Hematopoietic multipotent progenitor cell treated with erythropoietin and hydrocortisone succinate and interleukin-3 and kit ligand, for 8 days (in vitro differentiated cells): ENCODE data around the gene MAP3K4.

Source experiments
- DNase-seq: peaks from one replicate; pipeline ENCODE4 v3.0.0-alpha.2; 2015

The MAP3K4 gene

GRCh38 chr6:161001421-161001820, 9.9 kb downstream of the MAP3K4 start:
- DNase-seq, result peak; percentile 27

- no peak for DNase-seq
Observed at GRCh38 chr6:161003336-161003735, 11.8 kb downstream of the MAP3K4 start.

- DNase-seq, result no peak
Observed at GRCh38 chr6:161008245-161008644, 16.7 kb downstream of the MAP3K4 start.

GRCh38 chr6:161009991-161010390, 18.4 kb downstream of the MAP3K4 start:
- no peak for DNase-seq

- DNase-seq, result no peak
Observed at GRCh38 chr6:161010418-161010817, 18.8 kb downstream of the MAP3K4 start.

GRCh38 chr6:161011492-161012480, 20.2 kb downstream of the MAP3K4 start:
- DNase-seq, result no peak

GRCh38 chr6:161013695-161014094, 22.1 kb downstream of the MAP3K4 start:
- DNase-seq, result peak; percentile 49

GRCh38 chr6:161017766-161018564, 26.4 kb downstream of the MAP3K4 start:
- DNase-seq, result no peak

- DNase-seq, result no peak
Observed at GRCh38 chr6:161019324-161019839, 27.8 kb downstream of the MAP3K4 start.

- DNase-seq, result no peak
Observed at GRCh38 chr6:161021543-161021942, 30.0 kb downstream of the MAP3K4 start.

- no peak for DNase-seq
Observed at GRCh38 chr6:161021998-161022743, 30.6 kb downstream of the MAP3K4 start.

- no peak for DNase-seq
Observed at GRCh38 chr6:161023316-161023715, 31.7 kb downstream of the MAP3K4 start.

- no peak for DNase-seq
Observed at GRCh38 chr6:161024364-161024920, 32.9 kb downstream of the MAP3K4 start.

- DNase-seq, result no peak
Observed at GRCh38 chr6:161027385-161027784, 35.8 kb downstream of the MAP3K4 start.

- no peak for DNase-seq
Observed at GRCh38 chr6:161029195-161029809, 37.7 kb downstream of the MAP3K4 start.

- no peak for DNase-seq
Observed at GRCh38 chr6:161031721-161032495, 40.3 kb downstream of the MAP3K4 start.

GRCh38 chr6:161033667-161034066, 42.1 kb downstream of the MAP3K4 start:
- DNase-seq, result no peak

- DNase-seq, result no peak
Observed at GRCh38 chr6:161035182-161035980, 43.8 kb downstream of the MAP3K4 start.

- no peak for DNase-seq
Observed at GRCh38 chr6:161035981-161036263, 44.4 kb downstream of the MAP3K4 start.

- no peak for DNase-seq
Observed at GRCh38 chr6:161037873-161038228, 46.3 kb downstream of the MAP3K4 start.
